Activated CD8-positive, alpha-beta T cell treated with anti-CD3 and anti-CD28 coated beads for 36 hours (primary cell): Measurements from ENCODE around the gene NDUFA13. TPM values are rescaled to one million over a fixed set of nuclear protein-coding genes. Genes with fewer than 3 reads are reported as not detected.

Experiments used
- ATAC-seq: fragments of 200-7000 bp; cut with Tn5 transposase; one replicate; pipeline ENCODE4 v1.10.0; 2021; ENCODE audit warnings: mild to moderate bottlenecking, moderate library complexity
- CTCF ChIA-PET: fragments of 350-600 bp; sonication (Branson Sonifier 250); formaldehyde crosslinking; loops from one replicate; lab custom pipeline; 2021; ENCODE audit warnings: antibody characterized with exemption; lab: Charles Lee
- POLR2A ChIA-PET: fragments of 350-600 bp; sonication (Branson Sonifier 250); formaldehyde crosslinking; loops from one replicate; lab custom pipeline; 2021; ENCODE audit warnings: antibody characterized with exemption; lab: Charles Lee
- DNase-seq: peaks from one replicate; pipeline ENCODE4 v3.0.0-alpha.2; 2020
- H3K27ac Mint-ChIP-seq: one replicate; pipeline ENCODE4 v1.8.0; 2021; ENCODE audit warnings: mild to moderate bottlenecking, mixed read lengths
- H3K27me3 Mint-ChIP-seq: one replicate; pipeline ENCODE4 v1.8.0; 2021; ENCODE audit warnings: mixed read lengths
- H3K36me3 Mint-ChIP-seq: one replicate; pipeline ENCODE4 v1.8.0; 2021; ENCODE audit warnings: low read depth, mixed read lengths
- H3K4me1 Mint-ChIP-seq: one replicate; pipeline ENCODE4 v1.8.0; 2021; ENCODE audit warnings: low read depth, mixed read lengths
- H3K4me3 Mint-ChIP-seq: one replicate; pipeline ENCODE4 v1.8.0; 2021; ENCODE audit warnings: mild to moderate bottlenecking, moderate library complexity, mixed read lengths
- H3K9me3 Mint-ChIP-seq: one replicate; pipeline ENCODE4 v1.8.0; 2021; ENCODE audit warnings: mixed read lengths
- CTCF ChIP-seq: fragments of 200-600 bp; IDR thresholded peaks from one replicate; pipeline ENCODE4 v1.8.0; 2022; ENCODE audit warnings: antibody characterized with exemption, mild to moderate bottlenecking
- intact Hi-C: fragments of 100-400 bp; cut with micrococcal nuclease; formaldehyde crosslinking; loops from one replicate; pipeline ENCODE4 v1.10.0; 2022
- total RNA-seq, 2 experiments: library from RNA; stranded (reverse); gene quantifications; one replicate each; pipeline ENCODE4 v1.2.3, GENCODE V29; 2021

NDUFA13 gene
- total RNA-seq, 2 experiments from 2014 or later, result 298 to 310 TPM

GRCh38 chr19:19549804-19550464, 33.9 kb downstream of the NDUFA13 start:
- intact Hi-C loops, result no loop called here
- no peaks in the 10 kb centered on the region for H3K27me3 Mint-ChIP-seq
- peaks cover 2% of the 10 kb centered on the region for H3K9me3 Mint-ChIP-seq
- no peaks in the 10 kb centered on the region for H3K4me1 Mint-ChIP-seq
- POLR2A ChIA-PET, result interaction anchor here (0.9 to 1.0 kb wide), 2 partner anchors 18 to 132 kb away, joined by 3 to 4 read pairs; no protein-coding TSS in a partner anchor
- DNase-seq, result no peak
- no peak overlapping the region for H3K4me3 Mint-ChIP-seq
- no peak for ATAC-seq
- H3K27ac Mint-ChIP-seq, result no peak overlapping the region
- no peak for TF ChIP-seq CTCF
- H3K36me3 Mint-ChIP-seq, result no peaks in the 10 kb centered on the region
- CTCF ChIA-PET, result interaction anchor here (0.5 to 9.0 kb wide), 2 partner anchors 18 to 33 kb away, joined by 3 to 111 read pairs; no protein-coding TSS in a partner anchor

GRCh38 chr19:19550485-19550929, 34.5 kb downstream of the NDUFA13 start:
- POLR2A ChIA-PET, result no interaction called here
- H3K4me1 Mint-ChIP-seq, result no peaks in the 10 kb centered on the region
- CTCF ChIA-PET, result interaction anchor here (0.5 to 9.0 kb wide), 3 partner anchors 19 to 33 kb away, joined by 3 to 111 read pairs (median 3); no protein-coding TSS in a partner anchor
- DNase-seq (no peak), ATAC-seq (no peak)
- no peak for TF ChIP-seq CTCF
- intact Hi-C loops, result no loop called here
- H3K27me3 Mint-ChIP-seq, result no peaks in the 10 kb centered on the region
- no peak overlapping the region for H3K27ac Mint-ChIP-seq
- peaks cover 2% of the 10 kb centered on the region for H3K9me3 Mint-ChIP-seq
- H3K4me3 Mint-ChIP-seq, result no peak overlapping the region
- no peaks in the 10 kb centered on the region for H3K36me3 Mint-ChIP-seq

- no peak for DNase-seq
- ATAC-seq, result no peak
- H3K4me1 Mint-ChIP-seq, result no peaks in the 10 kb centered on the region
- no peaks in the 10 kb centered on the region for H3K27me3 Mint-ChIP-seq
- no peak overlapping the region for H3K27ac Mint-ChIP-seq
- CTCF ChIA-PET, result interaction anchor here (0.5 to 9.0 kb wide), 7 partner anchors 10 to 255 kb away, joined by 3 to 111 read pairs (median 3); no protein-coding TSS in a partner anchor
- peaks cover 2% of the 10 kb centered on the region for H3K9me3 Mint-ChIP-seq
- POLR2A ChIA-PET, result interaction anchor here (0.9 kb wide), 1 partner anchor 12 kb away, joined by 5 read pairs; no protein-coding TSS in a partner anchor
- TF ChIP-seq CTCF, result no peak
- H3K36me3 Mint-ChIP-seq, result no peaks in the 10 kb centered on the region
- intact Hi-C loops, result no loop called here
- H3K4me3 Mint-ChIP-seq, result no peak overlapping the region
Measured at GRCh38 chr19:19550972-19551852, 35.2 kb downstream of the NDUFA13 start.

GRCh38 chr19:19551853-19552192, 35.8 kb downstream of the NDUFA13 start:
- DNase-seq, result no peak
- Mint-ChIP-seq H3K36me3 (no peaks in the 10 kb centered on the region), H3K27ac (no peak overlapping the region), H3K4me3 (no peak overlapping the region), H3K9me3 (peaks cover 2% of the 10 kb centered on the region), H3K27me3 (no peaks in the 10 kb centered on the region), H3K4me1 (no peaks in the 10 kb centered on the region)
- ATAC-seq, result no peak
- no peak for TF ChIP-seq CTCF
- ChIA-PET CTCF (interaction anchor here (0.5 to 9.0 kb wide), 11 partner anchors 11 to 364 kb away, joined by 3 to 111 read pairs (median 3); no protein-coding TSS in a partner anchor), POLR2A (interaction anchor here (0.9 kb wide), 1 partner anchor 13 kb away, joined by 5 read pairs; no protein-coding TSS in a partner anchor)
- intact Hi-C loops, result no loop called here
